ENCODE results near the gene CNOT11.

DNA sequence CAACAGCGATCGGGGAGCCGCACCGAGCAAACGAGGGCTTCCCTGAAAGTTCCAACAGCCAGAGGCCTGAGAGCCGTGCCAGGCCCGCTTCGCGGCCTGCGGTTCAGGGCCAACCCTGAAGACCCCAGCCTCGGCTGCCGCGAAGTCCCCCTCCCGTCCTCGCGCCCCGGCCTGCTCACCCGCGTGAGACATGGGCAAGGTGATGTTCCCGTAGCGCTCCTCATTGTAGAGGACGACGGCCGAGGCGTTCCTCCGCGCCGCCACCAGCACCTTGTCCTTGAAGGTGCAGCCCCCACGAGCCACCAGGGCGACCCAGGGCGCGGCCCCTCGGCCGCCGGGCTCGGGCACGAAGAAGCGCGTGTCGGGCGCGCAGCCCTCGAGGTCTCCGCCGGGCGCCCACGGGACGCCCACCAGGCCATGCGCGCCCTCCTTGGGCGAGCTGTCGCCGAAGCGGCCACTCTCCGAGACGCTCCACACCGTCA lies 55.3 kb downstream of the CNOT11 start:
- no peak for TF ChIP-seq POLR2A (IDR thresholded peaks at IDR 0.05)
- TF ChIP-seq CTCF (IDR thresholded peaks at IDR 0.05) = no peak

Measured in right lobe of liver (tissue), 4 donors.